Medulla oblongata (tissue), 1 donor: ENCODE measurements around the gene CNPY4.

Experiments used
- DNase-seq: peaks from one replicate; pipeline ENCODE4 v3.0.0-alpha.2; 2015; ENCODE audit errors: extremely low spot score

Gene CNPY4

GRCh38 chr7:100148559-100149328, 29.3 kb downstream of the CNPY4 start, which contains the start of gene LAMTOR4:
TSS of gene LAMTOR4 (plus strand) at chr7:100148918. CDS start at chr7:100148973, 55 bp downstream.
- peak; percentile 100 for DNase-seq

GRCh38 chr7:100152404-100152803, 33.0 kb downstream of the CNPY4 start:
- peak; percentile 58 for DNase-seq

- DNase-seq = no peak
Observed at GRCh38 chr7:100152937-100153666, 33.7 kb downstream of the CNPY4 start.

- no peak for DNase-seq
Observed at GRCh38 chr7:100153708-100154535, 34.5 kb downstream of the CNPY4 start.

GRCh38 chr7:100154651-100155491, 35.4 kb downstream of the CNPY4 start:
- DNase-seq = no peak

GRCh38 chr7:100155553-100156317, 36.3 kb downstream of the CNPY4 start:
- no peak for DNase-seq

- DNase-seq = no peak
Observed at GRCh38 chr7:100156331-100157068, 37.1 kb downstream of the CNPY4 start.

- DNase-seq = no peak
Observed at GRCh38 chr7:100157069-100157333, 37.6 kb downstream of the CNPY4 start.

- DNase-seq = no peak
Observed at GRCh38 chr7:100157334-100158228, 38.1 kb downstream of the CNPY4 start.

GRCh38 chr7:100158229-100159098, 39.0 kb downstream of the CNPY4 start, which contains the start of gene TRAPPC14:
TSS of gene TRAPPC14 (minus strand) at chr7:100158723. CDS start at chr7:100158499, 224 bp downstream.
- peak; percentile 86 for DNase-seq

- no peak for DNase-seq
Observed at GRCh38 chr7:100159099-100159623, 39.7 kb downstream of the CNPY4 start.

GRCh38 chr7:100160067-100160466, 40.6 kb downstream of the CNPY4 start:
- DNase-seq = no peak

GRCh38 chr7:100163006-100163531, 43.6 kb downstream of the CNPY4 start:
- DNase-seq = no peak

- DNase-seq = no peak
Observed at GRCh38 chr7:100163871-100164270, 44.4 kb downstream of the CNPY4 start.

GRCh38 chr7:100166317-100166940, 47.0 kb downstream of the CNPY4 start:
- DNase-seq = no peak

- DNase-seq = peak; percentile 52
Observed at GRCh38 chr7:100166970-100167911, 47.8 kb downstream of the CNPY4 start.
